ENCODE results near the gene ADA. TPM values are rescaled to one million over a fixed set of nuclear protein-coding genes. Genes with fewer than 3 reads are reported as not detected.
A peak's percentile ranks its signal among the peaks of the same experiment; 100 is the strongest.
"Not testable (repeated sequence)": the region's sequence is repeated elsewhere in the genome, so short reads cannot be mapped to it uniquely, and the experiment has no call there.

Gene ADA
- total RNA-seq, 6 donors from 2014 or later: 5.0 to 9.4 (median 7.2) TPM

GRCh38 chr20:44590980-44591778, 60.3 kb downstream of the ADA start:
- Histone ChIP-seq H3K9me3 (no peaks in the 10 kb centered on the region), H3K27ac (peak overlapping the region in 1 of 4 donors; percentile 8), H3K27me3 (no peaks in the 10 kb centered on the region), H3K36me3 (peaks cover 0 to 24% (median 9%) of the 10 kb centered on the region in 4 donors), H3K4me1 (peaks cover 25 to 35% (median 28%) of the 10 kb centered on the region in 4 donors), H3K4me3 (no peak overlapping the region)
- WGBS, 2 donors: 87 to 93% methylated on average over 9 of the region's 9 CpGs
- no peak for DNase-seq
- ATAC-seq (ENCODE audit: low FRiP score in 2 of 2): no peak
- no peak for TF ChIP-seq EP300 (IDR thresholded peaks at IDR 0.05)
- TF ChIP-seq POLR2AphosphoS5 (IDR thresholded peaks at IDR 0.05): no peak
- no peak for TF ChIP-seq POLR2A (IDR thresholded peaks at IDR 0.05)
- no peak for TF ChIP-seq CTCF (IDR thresholded peaks at IDR 0.05)

GRCh38 chr20:44589537-44589936, 62.0 kb downstream of the ADA start:
- H3K36me3 ChIP-seq: peaks cover 0 to 24% (median 9%) of the 10 kb centered on the region in 4 donors
- H3K27ac ChIP-seq: no peak overlapping the region
- no peak overlapping the region for H3K4me3 ChIP-seq
- no peaks in the 10 kb centered on the region for H3K27me3 ChIP-seq
- DNase-seq: no peak
- no peak for ATAC-seq (ENCODE audit: low FRiP score in 2 of 2)
- WGBS, 2 donors: 82 to 86% methylated on average over 4 of the region's 4 CpGs
- H3K4me1 ChIP-seq: peaks cover 23 to 29% (median 26%) of the 10 kb centered on the region in 4 donors
- H3K9me3 ChIP-seq: no peaks in the 10 kb centered on the region
- TF ChIP-seq CTCF (IDR thresholded peaks at IDR 0.05) (no peak), POLR2A (IDR thresholded peaks at IDR 0.05) (no peak), POLR2AphosphoS5 (IDR thresholded peaks at IDR 0.05) (no peak), EP300 (IDR thresholded peaks at IDR 0.05) (no peak)

- 96 to 99% methylated on average over 9 of the region's 9 CpGs for WGBS, 2 donors
- not testable (repeated sequence) for DNase-seq; H3K27ac ChIP-seq; ATAC-seq (ENCODE audit: low FRiP score in 2 of 2); H3K4me3 ChIP-seq; H3K9me3 ChIP-seq; H3K27me3 ChIP-seq
- Histone ChIP-seq H3K36me3 (peaks cover 0 to 24% (median 9%) of the 10 kb centered on the region in 4 donors), H3K4me1 (peaks cover 12 to 19% (median 17%) of the 10 kb centered on the region in 4 donors)
Measured at GRCh38 chr20:44588321-44588720, 63.2 kb downstream of the ADA start.

GRCh38 chr20:44587035-44587980, 64.2 kb downstream of the ADA start:
- DNase-seq (no peak), ATAC-seq (ENCODE audit: low FRiP score in 2 of 2) (no peak)
- Histone ChIP-seq H3K4me1 (peaks cover 12 to 23% (median 18%) of the 10 kb centered on the region in 4 donors), H3K27me3 (no peaks in the 10 kb centered on the region), H3K4me3 (no peak overlapping the region), H3K36me3 (peaks cover 0 to 24% (median 9%) of the 10 kb centered on the region in 4 donors), H3K9me3 (no peaks in the 10 kb centered on the region), H3K27ac (peak overlapping the region in 3 of 4 donors; percentile 5 to 90 (median 35))
- WGBS, 2 donors: 77% methylated on average over 10 of the region's 10 CpGs
- TF ChIP-seq CTCF (IDR thresholded peaks at IDR 0.05) (no peak), POLR2A (IDR thresholded peaks at IDR 0.05) (no peak), POLR2AphosphoS5 (IDR thresholded peaks at IDR 0.05) (no peak), EP300 (IDR thresholded peaks at IDR 0.05) (no peak)
